Right lobe of liver (tissue), 4 donors: ENCODE data around the gene TSC22D1.

ENCODE experiments used
- CTCF ChIP-seq, 4 donors: fragments of 200-600 bp in 3 of 4; fragments of 450-650 bp in 1 of 4; IDR thresholded peaks; one replicate each; pipeline versions ENCODE4 v1.5.1 to v1.8.0; 2016 to 2022; ENCODE audit warnings: antibody characterized with exemption in 4 of 4, mild to moderate bottlenecking in 2 of 4
- POLR2A ChIP-seq: fragments of 450-650 bp; IDR thresholded peaks from one replicate; pipeline ENCODE4 v1.6.1; 2017; ENCODE audit warnings: antibody characterized with exemption, mild to moderate bottlenecking
- donor health status: DM: no; HTN: no; CAD: no.
- donor health status: DM: no; HTN: no; CAD: no.
- donor health status: DM: no; HTN: yes; CAD: no.

GRCh38 chr13:44622708-44623107 is 46.6 kb upstream of the TSC22D1 start:
- no peak for TF ChIP-seq CTCF (IDR thresholded peaks at IDR 0.05)
- no peak for TF ChIP-seq POLR2A
